HL-60 (cell line): Measurements from ENCODE around the gene TM7SF2.

Experiments
- GABPA ChIP-seq: IDR thresholded peaks from 2 replicates; pipeline ENCODE4 v1.6.1; 2012; ENCODE audit warnings: low read depth
- SPI1 ChIP-seq: IDR thresholded peaks from 2 replicates; pipeline ENCODE4 v1.6.1; 2012; ENCODE audit warnings: low read depth, mild to moderate bottlenecking, borderline replicate concordance
- TF ChIP-seq, protein P1 (sequence below): IDR thresholded peaks from one replicate; pipeline ENCODE4 v1.5.1; 2011; ENCODE audit warnings: low read length, control low read depth, inconsistent platforms; ENCODE audit not compliant: insufficient read depth
- TF ChIP-seq, protein P2 (sequence below): IDR thresholded peaks from 2 replicates; pipeline ENCODE4 v1.6.1; 2012; ENCODE audit warnings: low read depth; ENCODE audit not compliant: insufficient replicate concordance

DNA sequence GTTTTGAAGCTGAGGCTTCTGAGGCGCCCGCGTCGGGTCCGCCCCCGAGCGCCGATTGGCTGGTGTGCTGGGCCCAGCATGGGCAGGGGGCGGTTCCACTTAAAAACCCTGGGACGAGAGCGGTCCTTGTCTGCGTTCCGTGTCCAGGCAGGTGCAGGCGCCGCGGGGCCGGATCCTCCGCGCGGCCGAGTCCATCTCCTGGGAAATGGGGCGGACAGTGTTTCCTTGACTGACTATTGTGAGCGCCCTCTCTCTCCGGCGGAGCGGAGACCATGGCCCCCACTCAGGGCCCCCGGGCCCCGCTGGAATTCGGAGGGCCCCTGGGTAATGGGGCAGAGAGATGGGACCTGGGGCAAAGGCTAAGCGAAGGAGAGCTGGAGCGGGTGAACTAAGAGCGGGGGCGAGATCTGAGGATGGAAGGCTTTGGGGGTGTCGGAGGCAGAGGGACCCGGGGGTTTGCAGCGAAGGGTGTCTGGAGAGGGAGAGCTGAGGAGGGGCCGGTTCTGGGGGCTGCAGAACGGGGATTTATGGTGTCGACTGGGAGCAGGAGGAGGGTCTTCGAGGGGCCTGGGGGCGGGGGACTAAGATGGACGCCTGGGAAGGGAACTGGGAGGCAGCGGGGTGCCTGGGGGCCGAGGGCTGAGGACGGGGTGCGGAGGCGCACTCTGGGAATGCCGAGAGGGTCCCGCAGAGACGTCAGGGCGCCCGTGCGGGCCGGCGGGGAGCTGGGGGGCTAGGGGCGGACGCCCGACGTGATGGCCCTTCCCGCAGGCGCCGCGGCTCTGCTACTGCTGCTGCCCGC is at the start of gene TM7SF2:
- TF ChIP-seq, protein P1, sequence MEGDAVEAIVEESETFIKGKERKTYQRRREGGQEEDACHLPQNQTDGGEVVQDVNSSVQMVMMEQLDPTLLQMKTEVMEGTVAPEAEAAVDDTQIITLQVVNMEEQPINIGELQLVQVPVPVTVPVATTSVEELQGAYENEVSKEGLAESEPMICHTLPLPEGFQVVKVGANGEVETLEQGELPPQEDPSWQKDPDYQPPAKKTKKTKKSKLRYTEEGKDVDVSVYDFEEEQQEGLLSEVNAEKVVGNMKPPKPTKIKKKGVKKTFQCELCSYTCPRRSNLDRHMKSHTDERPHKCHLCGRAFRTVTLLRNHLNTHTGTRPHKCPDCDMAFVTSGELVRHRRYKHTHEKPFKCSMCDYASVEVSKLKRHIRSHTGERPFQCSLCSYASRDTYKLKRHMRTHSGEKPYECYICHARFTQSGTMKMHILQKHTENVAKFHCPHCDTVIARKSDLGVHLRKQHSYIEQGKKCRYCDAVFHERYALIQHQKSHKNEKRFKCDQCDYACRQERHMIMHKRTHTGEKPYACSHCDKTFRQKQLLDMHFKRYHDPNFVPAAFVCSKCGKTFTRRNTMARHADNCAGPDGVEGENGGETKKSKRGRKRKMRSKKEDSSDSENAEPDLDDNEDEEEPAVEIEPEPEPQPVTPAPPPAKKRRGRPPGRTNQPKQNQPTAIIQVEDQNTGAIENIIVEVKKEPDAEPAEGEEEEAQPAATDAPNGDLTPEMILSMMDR = no peak
- no peak for TF ChIP-seq SPI1
- no peak for TF ChIP-seq GABPA
- TF ChIP-seq, protein P2, sequence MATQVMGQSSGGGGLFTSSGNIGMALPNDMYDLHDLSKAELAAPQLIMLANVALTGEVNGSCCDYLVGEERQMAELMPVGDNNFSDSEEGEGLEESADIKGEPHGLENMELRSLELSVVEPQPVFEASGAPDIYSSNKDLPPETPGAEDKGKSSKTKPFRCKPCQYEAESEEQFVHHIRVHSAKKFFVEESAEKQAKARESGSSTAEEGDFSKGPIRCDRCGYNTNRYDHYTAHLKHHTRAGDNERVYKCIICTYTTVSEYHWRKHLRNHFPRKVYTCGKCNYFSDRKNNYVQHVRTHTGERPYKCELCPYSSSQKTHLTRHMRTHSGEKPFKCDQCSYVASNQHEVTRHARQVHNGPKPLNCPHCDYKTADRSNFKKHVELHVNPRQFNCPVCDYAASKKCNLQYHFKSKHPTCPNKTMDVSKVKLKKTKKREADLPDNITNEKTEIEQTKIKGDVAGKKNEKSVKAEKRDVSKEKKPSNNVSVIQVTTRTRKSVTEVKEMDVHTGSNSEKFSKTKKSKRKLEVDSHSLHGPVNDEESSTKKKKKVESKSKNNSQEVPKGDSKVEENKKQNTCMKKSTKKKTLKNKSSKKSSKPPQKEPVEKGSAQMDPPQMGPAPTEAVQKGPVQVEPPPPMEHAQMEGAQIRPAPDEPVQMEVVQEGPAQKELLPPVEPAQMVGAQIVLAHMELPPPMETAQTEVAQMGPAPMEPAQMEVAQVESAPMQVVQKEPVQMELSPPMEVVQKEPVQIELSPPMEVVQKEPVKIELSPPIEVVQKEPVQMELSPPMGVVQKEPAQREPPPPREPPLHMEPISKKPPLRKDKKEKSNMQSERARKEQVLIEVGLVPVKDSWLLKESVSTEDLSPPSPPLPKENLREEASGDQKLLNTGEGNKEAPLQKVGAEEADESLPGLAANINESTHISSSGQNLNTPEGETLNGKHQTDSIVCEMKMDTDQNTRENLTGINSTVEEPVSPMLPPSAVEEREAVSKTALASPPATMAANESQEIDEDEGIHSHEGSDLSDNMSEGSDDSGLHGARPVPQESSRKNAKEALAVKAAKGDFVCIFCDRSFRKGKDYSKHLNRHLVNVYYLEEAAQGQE = no peak
